GM12878 (cell line): ENCODE data around the gene LTB4R. TPM values are rescaled to one million over a fixed set of nuclear protein-coding genes. Genes with fewer than 3 reads are reported as not detected.

Source experiments
- ATAC-seq: fragments of 200-7000 bp; cut with Tn5 transposase; 3 replicates; pipeline ENCODE4 v1.9.1; 2020; ENCODE audit warnings: mild to moderate bottlenecking, moderate library complexity
- BruUV-seq: library from RNA; stranded (reverse); fragments of 400-500 nt; replicated peaks from 2 replicates; lab custom pipeline; 2021; lab: Mats Ljungman, UMichigan
- CTCF ChIA-PET: fragments of 300-600 bp; sonication (Branson Sonifier 250); formaldehyde crosslinking; extraction: SDS; loops from one replicate; lab custom pipeline; 2021; ENCODE audit warnings: inconsistent platforms; lab: Yijun Ruan, JAX
- POLR2A ChIA-PET: fragments of 350-600 bp; formaldehyde crosslinking; extraction: SDS; loops from one replicate; lab custom pipeline; 2021; ENCODE audit warnings: inconsistent platforms; lab: Charles Lee
- RAD21 ChIA-PET: fragments of 300-600 bp; sonication (Branson Sonifier 250); formaldehyde crosslinking; loops from one replicate; lab custom pipeline; 2023; ENCODE audit warnings: antibody characterized with exemption; ENCODE audit not compliant: unreplicated experiment; lab: Charles Lee
- SMC1A ChIA-PET: fragments of 300-600 bp; sonication (Branson Sonifier 250); formaldehyde crosslinking; loops from one replicate; lab custom pipeline; 2023; ENCODE audit not compliant: unreplicated experiment, uncharacterized antibody; lab: Charles Lee
- DNase-seq: peaks from one replicate; pipeline ENCODE4 v3.0.0-alpha.2; 2011; ENCODE audit warnings: low read depth, low spot score
- FAIRE-seq: peaks from 3 replicates; lab custom pipeline; 2011; peaks lifted over from hg19 to GRCh38; lab: Jason Lieb, UNC
- H2AFZ ChIP-seq: 2 replicates; pipeline ENCODE4 v1.6.0; 2011; ENCODE audit warnings: low read depth, low read length, control low read depth; ENCODE audit not compliant: control insufficient read depth
- H3K27ac ChIP-seq: 2 replicates; pipeline ENCODE4 v1.5.1; 2011; ENCODE audit warnings: control low read depth; ENCODE audit not compliant: control insufficient read depth, insufficient read depth
- H3K27me3 ChIP-seq, 2 experiments: replicated peaks in 1 of 2; 2 replicates each; pipeline versions ENCODE4 v1.6.0 to v1.6.1; 2011; ENCODE audit warnings: low read length in 1 of 2; ENCODE audit not compliant: control insufficient read depth in 2 of 2, insufficient read depth in 2 of 2
- H3K36me3 ChIP-seq, 2 experiments: 2 replicates each; pipeline ENCODE4 v1.5.1; 2011; ENCODE audit warnings: low read length in 1 of 2; ENCODE audit not compliant: control insufficient read depth in 2 of 2, insufficient read depth in 2 of 2
- H3K4me1 ChIP-seq: 2 replicates; pipeline ENCODE4 v1.6.1; 2011; ENCODE audit warnings: mild to moderate bottlenecking, low read length, moderate library complexity, mixed read lengths; ENCODE audit not compliant: control insufficient read depth, insufficient read depth
- H3K4me2 ChIP-seq: 2 replicates; pipeline ENCODE4 v1.6.0; 2011; ENCODE audit warnings: control low read depth; ENCODE audit not compliant: control insufficient read depth, insufficient read depth
- H3K4me3 ChIP-seq: fragments of 200-600 bp; sonication (generic); 2 replicates; pipeline ENCODE4 v1.5.1; 2016
- H3K79me2 ChIP-seq: 2 replicates; pipeline ENCODE4 v1.6.0; 2011; ENCODE audit warnings: low read length; ENCODE audit not compliant: control insufficient read depth, insufficient read depth
- H3K9ac ChIP-seq: 2 replicates; pipeline ENCODE4 v1.8.0; 2011; ENCODE audit warnings: low read length, control low read depth, mixed read lengths; ENCODE audit not compliant: control insufficient read depth, insufficient read depth
- H3K9me3 ChIP-seq: replicated peaks from 3 replicates; pipeline ENCODE4 v1.5.1; 2011; ENCODE audit warnings: mild to moderate bottlenecking, low read length; ENCODE audit not compliant: control insufficient read depth, insufficient read depth
- H4K20me1 ChIP-seq: 2 replicates; pipeline ENCODE4 v1.6.0; 2011; ENCODE audit not compliant: control insufficient read depth, insufficient read depth
- E2F8 ChIP-seq: fragments of 450-650 bp; IDR thresholded peaks from 2 replicates; pipeline ENCODE4 v1.6.1; 2018; ENCODE audit warnings: mild to moderate bottlenecking, low read depth, moderate library complexity; ENCODE audit not compliant: partially characterized antibody
- PBX3 ChIP-seq: IDR thresholded peaks from 2 replicates; pipeline ENCODE4 v1.6.1; 2011; ENCODE audit warnings: mild to moderate bottlenecking, low read depth, low read length, moderate library complexity; ENCODE audit not compliant: insufficient replicate concordance
- SMAD5 ChIP-seq: IDR thresholded peaks from 2 replicates; pipeline ENCODE4 v1.6.1; 2016; ENCODE audit warnings: antibody characterized with exemption, low read depth
- ZNF217 ChIP-seq: fragments of 450-650 bp; IDR thresholded peaks from 2 replicates; pipeline ENCODE4 v1.6.1; 2017; ENCODE audit warnings: antibody characterized with exemption, mild to moderate bottlenecking
- WGBS: methylation state at CpG from one replicate; pipeline ENCODE4 v1.1.6; 2016; ENCODE audit warnings: low lambda C conversion rate; ENCODE audit not compliant: insufficient replicate concordance, insufficient coverage; ENCODE audit errors: missing lambda C conversion rate; 5-methylcytosine and 5-hydroxymethylcytosine counted together
- in situ Hi-C: fragments of 300-500 bp; cut with MboI; formaldehyde crosslinking; loops from 9 replicates; pipeline ENCODE4 v1.14.3; 2018; ENCODE audit warnings: mixed read lengths
- intact Hi-C: fragments of 100-400 bp; cut with micrococcal nuclease; formaldehyde crosslinking; loops from one replicate; pipeline ENCODE4 v1.14.2; 2022; ENCODE audit not compliant: unreplicated experiment
- polyA plus RNA-seq, 11 experiments: library from polyadenylated mRNA; depleted of rRNA in 4 of 11; unstranded in 6 of 11; stranded (reverse) in 5 of 11; fragments of >200 nt; fragmentation: Nextera tagmentation in 4 of 11; fragmentation: Illumina TruSeq in 1 of 11; extraction: Ambion mirVana in 4 of 11; extraction: Trizol in 1 of 11; gene quantifications; 1 replicate in 1 of 11; 2 replicates in 10 of 11; pipeline versions ENCODE4 v1.2.1 to v1.2.3, GENCODE V29; 2011 to 2016; ENCODE audit warnings: inconsistent platforms in 2 of 11, missing spikeins in 2 of 11, low read depth in 1 of 11
- total RNA-seq, 4 experiments: library from RNA; depleted of rRNA in 3 of 4; stranded (reverse); fragments of >200 nt in 3 of 4; fragmentation: Illumina TruSeq in 1 of 4; extraction: Trizol in 1 of 4; gene quantifications; 2 replicates each; pipeline versions ENCODE4 v1.2.1 to v1.2.3, GENCODE V29; 2013 to 2021

The LTB4R gene
- total and polyA plus RNA-seq, 10 of the 15 experiments (the other 5 are each of a cell fraction or from before 2014, with no cell fraction given): 1.2 to 14.0 (median 4.0) TPM

- Histone ChIP-seq H3K4me3 (no peak overlapping the region), H4K20me1 (no peaks in the 10 kb centered on the region), H3K9ac (no peak overlapping the region), H3K36me3 (no peaks in the 10 kb centered on the region), H2AFZ (no peak overlapping the region), H3K79me2 (no peaks in the 10 kb centered on the region), H3K27me3 (no peaks in the 10 kb centered on the region; a peak in 1 of 4 replicates), H3K27ac (no peak overlapping the region), H3K9me3 (no peaks in the 10 kb centered on the region), H3K4me1 (peaks cover 9% of the 10 kb centered on the region), H3K4me2 (no peak overlapping the region)
- WGBS: 82% methylated on average over 2 of the region's 2 CpGs
- TF ChIP-seq SMAD5 (no peak), E2F8 (no peak), PBX3 (no peak), ZNF217 (no peak)
- ATAC-seq (no peak), DNase-seq (no peak), FAIRE-seq (no peak)
- ChIA-PET CTCF (interaction anchor here (0.6 to 7.7 kb wide), 10 partner anchors 9 to 75 kb away, joined by 3 to 79 read pairs (median 6); partner anchors contain the start of gene KHNYN), RAD21 (interaction anchor here (1.1 to 3.0 kb wide), 5 partner anchors 18 to 76 kb away, joined by 3 to 23 read pairs (median 4); no protein-coding TSS in a partner anchor), POLR2A (interaction anchor here (1.2 to 2.2 kb wide), 4 partner anchors 21 to 70 kb away, joined by 3 to 8 read pairs (median 4); partner anchors contain the start of genes KHNYN and RIPK3), SMC1A (interaction anchor here (1.1 to 2.0 kb wide), 9 partner anchors 9 to 75 kb away, joined by 3 to 15 read pairs (median 6); partner anchors contain the start of gene RIPK3)
- no TSS peak for BruUV-seq
- in situ Hi-C loops (no loop called here), intact Hi-C loops (no loop called here)
Measured at GRCh38 chr14:24361326-24361725, 50.0 kb downstream of the LTB4R start.
